Right lobe of liver (tissue), 6 donors: ENCODE measurements around the gene DEPDC4. TPM values are rescaled to one million over a fixed set of nuclear protein-coding genes. Genes with fewer than 3 reads are reported as not detected.

Experiments
- ATAC-seq, 4 donors: fragments of 200-7000 bp; cut with Tn5 transposase; one replicate each; pipeline ENCODE4 v1.9.1; 2020; ENCODE audit warnings: mild to moderate bottlenecking in 4 of 4, moderate library complexity in 4 of 4
- DNase-seq, 3 donors: peaks; one replicate each; pipeline ENCODE4 v3.0.0-alpha.2; 2020
- H3K27ac ChIP-seq, 3 donors: fragments of 200-600 bp; one replicate each; pipeline ENCODE4 v1.8.0; 2022
- H3K27me3 ChIP-seq, 2 donors: fragments of 200-600 bp; one replicate each; pipeline ENCODE4 v1.8.0; 2022
- H3K36me3 ChIP-seq, 4 donors: fragments of 200-600 bp; sonication (generic) in 1 of 4; one replicate each; pipeline versions ENCODE4 v1.5.1 to v1.8.0; 2017 to 2022; ENCODE audit warnings: control low read depth in 1 of 4
- H3K4me1 ChIP-seq, 4 donors: fragments of 200-600 bp; sonication (generic) in 1 of 4; one replicate each; pipeline versions ENCODE4 v1.5.1 to v1.8.0; 2017 to 2022; ENCODE audit warnings: control low read depth in 1 of 4
- H3K4me3 ChIP-seq, 3 donors: fragments of 200-600 bp; one replicate each; pipeline ENCODE4 v1.8.0; 2022
- H3K9me3 ChIP-seq, 4 donors: fragments of 200-600 bp; sonication (generic) in 1 of 4; one replicate each; pipeline versions ENCODE4 v1.5.1 to v1.8.0; 2017 to 2022; ENCODE audit warnings: control low read depth in 1 of 4
- CTCF ChIP-seq, 4 donors: fragments of 200-600 bp in 3 of 4; fragments of 450-650 bp in 1 of 4; IDR thresholded peaks; one replicate each; pipeline versions ENCODE4 v1.5.1 to v1.8.0; 2016 to 2022; ENCODE audit warnings: antibody characterized with exemption in 4 of 4, mild to moderate bottlenecking in 2 of 4
- POLR2A ChIP-seq: fragments of 450-650 bp; IDR thresholded peaks from one replicate; pipeline ENCODE4 v1.6.1; 2017; ENCODE audit warnings: antibody characterized with exemption, mild to moderate bottlenecking
- WGBS: methylation state at CpG from one replicate; pipeline ENCODE4 v1.1.6; 2018; ENCODE audit warnings: low coverage, low lambda C conversion rate; ENCODE audit not compliant: insufficient coverage; ENCODE audit errors: missing lambda C conversion rate; 5-methylcytosine and 5-hydroxymethylcytosine counted together
- intact Hi-C, 2 donors: fragments of 100-400 bp; cut with DNase I; formaldehyde crosslinking; loops; one replicate each; pipeline versions ENCODE4 v1.11.2 to v1.14.1; 2022
- total RNA-seq, 6 experiments: library from RNA; depleted of rRNA in 2 of 6; stranded (reverse); fragments of >200 nt in 2 of 6; fragmentation: NEBNext Ultra II Directional in 3 of 6; extraction: Animal tissue kit (Norgen Biotek cat#: 25700) in 3 of 6; gene quantifications; one replicate each; pipeline versions ENCODE4 v1.1.0 to v1.2.4, GENCODE V29; 2016 to 2023
- donor health status: DM: no; HTN: yes; CAD: no.
- donor health status: DM: no; HTN: no; CAD: no.
- donor health status: DM: no; HTN: no; CAD: no.
- donor health status: DM: no; HTN: yes; CAD: no.
- donor health status: DM: no; HTN: yes; CAD: no.

DEPDC4 gene
- total RNA-seq, 6 experiments from 2014 or later: 0.37 to 2.0 (median 1.4) TPM

GRCh38 chr12:100221523-100221922 is 45.4 kb downstream of the DEPDC4 start:
- Histone ChIP-seq H3K9me3 (no peaks in the 10 kb centered on the region), H3K27ac (peak overlapping the region; percentile 23 to 71 (median 34)), H3K4me1 (peaks cover 0 to 29% (median 7%) of the 10 kb centered on the region in 4 donors), H3K36me3 (peaks cover 0 to 23% (median 0%) of the 10 kb centered on the region in 4 donors), H3K4me3 (no peak overlapping the region), H3K27me3 (no peaks in the 10 kb centered on the region)
- intact Hi-C loops: no loop called here
- peak; percentile 83 to 85 (median 84) for ATAC-seq
- WGBS: 57% methylated on average over 3 of the region's 3 CpGs
- DNase-seq: peak in 2 of 3 donors; percentile 52 to 80
- TF ChIP-seq CTCF (IDR thresholded peaks at IDR 0.05) (no peak), POLR2A (no peak)

- ATAC-seq: peak in 3 of 4 donors; percentile 11 to 45 (median 41)
- no peak for DNase-seq
- Histone ChIP-seq H3K4me3 (no peak overlapping the region), H3K4me1 (peaks cover 0 to 46% (median 10%) of the 10 kb centered on the region in 4 donors), H3K9me3 (no peaks in the 10 kb centered on the region), H3K27ac (peak overlapping the region in 1 of 3 donors; percentile 35), H3K36me3 (peaks cover 0 to 18% (median 0%) of the 10 kb centered on the region in 4 donors), H3K27me3 (no peaks in the 10 kb centered on the region)
- WGBS: 81% methylated on average over 5 of the region's 5 CpGs
- TF ChIP-seq CTCF (IDR thresholded peaks at IDR 0.05): no peak
- TF ChIP-seq POLR2A: no peak
- intact Hi-C loops: no loop called here
Measured at GRCh38 chr12:100219328-100220109, 47.4 kb downstream of the DEPDC4 start.

- H3K4me3 ChIP-seq: no peak overlapping the region
- ATAC-seq (peak in 1 of 4 donors; percentile 9), DNase-seq (no peak)
- 70% methylated on average over 3 of the region's 4 CpGs for WGBS
- peaks cover 0 to 61% (median 8%) of the 10 kb centered on the region in 4 donors for H3K4me1 ChIP-seq
- TF ChIP-seq POLR2A: no peak
- no peak for TF ChIP-seq CTCF (IDR thresholded peaks at IDR 0.05)
- peak overlapping the region in 1 of 3 donors; percentile 76 for H3K27ac ChIP-seq
- intact Hi-C loops: no loop called here
- H3K27me3 ChIP-seq: no peaks in the 10 kb centered on the region
- peaks cover 0 to 3% (median 0%) of the 10 kb centered on the region in 4 donors for H3K36me3 ChIP-seq
- no peaks in the 10 kb centered on the region for H3K9me3 ChIP-seq
Measured at GRCh38 chr12:100216337-100216736, 50.5 kb downstream of the DEPDC4 start.

GRCh38 chr12:100215209-100215608 is 51.7 kb downstream of the DEPDC4 start:
- TF ChIP-seq CTCF (IDR thresholded peaks at IDR 0.05): no peak
- TF ChIP-seq POLR2A: no peak
- peak overlapping the region in 2 of 3 donors; percentile 2 to 15 for H3K4me3 ChIP-seq
- 0% methylated on average over 1 of the region's 1 CpG for WGBS
- ATAC-seq (peak; percentile 44 to 64 (median 56)), DNase-seq (no peak)
- peaks cover 0 to 13% (median 0%) of the 10 kb centered on the region in 4 donors for H3K36me3 ChIP-seq
- no peaks in the 10 kb centered on the region for H3K27me3 ChIP-seq
- intact Hi-C loops: no loop called here
- peak overlapping the region in 2 of 3 donors; percentile 16 to 76 for H3K27ac ChIP-seq
- H3K4me1 ChIP-seq: peaks cover 0 to 58% (median 7%) of the 10 kb centered on the region in 4 donors
- H3K9me3 ChIP-seq: no peaks in the 10 kb centered on the region
